Pons (tissue), 1 donor: Measurements from ENCODE around the gene B3GALT4.
A peak's percentile ranks its signal among the peaks of the same experiment; 100 is the strongest.

Experiments used
- DNase-seq: peaks from one replicate; pipeline ENCODE4 v3.0.0-alpha.2; 2016; ENCODE audit warnings: low spot score

B3GALT4 gene

DNA sequence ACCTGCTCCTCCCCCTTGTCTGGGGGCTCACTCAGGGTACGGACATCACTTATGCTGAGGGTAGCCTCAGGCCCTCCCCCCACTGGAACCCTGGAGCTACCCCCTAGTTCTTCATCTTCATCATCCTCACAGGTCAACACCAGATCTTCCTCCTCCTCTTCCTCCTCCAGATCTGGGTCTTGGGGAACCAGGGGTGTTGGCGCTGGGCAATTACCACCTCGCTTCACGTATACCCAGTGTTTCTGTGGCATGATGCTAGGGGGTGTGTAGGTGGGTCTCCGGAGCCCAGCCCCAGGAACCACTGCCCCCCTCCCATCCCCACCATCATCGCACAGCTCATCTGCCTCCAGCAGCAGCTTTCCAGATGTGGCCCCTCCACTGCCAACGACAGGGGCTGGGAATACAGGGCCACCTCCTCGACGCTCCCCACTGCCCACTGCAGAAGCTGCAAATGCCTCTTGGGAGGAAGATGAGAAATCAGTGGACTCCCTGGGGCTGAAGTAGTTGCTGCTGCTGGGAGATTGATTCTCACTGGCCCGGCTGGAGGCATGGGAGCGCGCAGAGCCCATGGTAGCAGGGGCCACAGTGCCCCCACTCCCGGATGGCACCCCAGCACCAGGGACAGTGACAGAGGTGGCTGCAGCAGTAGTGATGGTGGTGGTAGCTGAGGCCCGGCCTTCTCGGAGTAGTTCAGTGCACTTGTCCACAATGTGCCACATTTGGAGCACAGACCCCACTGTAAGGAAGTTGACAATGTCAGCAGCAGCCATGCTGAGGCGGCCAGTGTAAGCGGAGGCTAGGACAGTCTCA, 39.1 kb downstream of the B3GALT4 start:
- DNase-seq, result no peak

DNA sequence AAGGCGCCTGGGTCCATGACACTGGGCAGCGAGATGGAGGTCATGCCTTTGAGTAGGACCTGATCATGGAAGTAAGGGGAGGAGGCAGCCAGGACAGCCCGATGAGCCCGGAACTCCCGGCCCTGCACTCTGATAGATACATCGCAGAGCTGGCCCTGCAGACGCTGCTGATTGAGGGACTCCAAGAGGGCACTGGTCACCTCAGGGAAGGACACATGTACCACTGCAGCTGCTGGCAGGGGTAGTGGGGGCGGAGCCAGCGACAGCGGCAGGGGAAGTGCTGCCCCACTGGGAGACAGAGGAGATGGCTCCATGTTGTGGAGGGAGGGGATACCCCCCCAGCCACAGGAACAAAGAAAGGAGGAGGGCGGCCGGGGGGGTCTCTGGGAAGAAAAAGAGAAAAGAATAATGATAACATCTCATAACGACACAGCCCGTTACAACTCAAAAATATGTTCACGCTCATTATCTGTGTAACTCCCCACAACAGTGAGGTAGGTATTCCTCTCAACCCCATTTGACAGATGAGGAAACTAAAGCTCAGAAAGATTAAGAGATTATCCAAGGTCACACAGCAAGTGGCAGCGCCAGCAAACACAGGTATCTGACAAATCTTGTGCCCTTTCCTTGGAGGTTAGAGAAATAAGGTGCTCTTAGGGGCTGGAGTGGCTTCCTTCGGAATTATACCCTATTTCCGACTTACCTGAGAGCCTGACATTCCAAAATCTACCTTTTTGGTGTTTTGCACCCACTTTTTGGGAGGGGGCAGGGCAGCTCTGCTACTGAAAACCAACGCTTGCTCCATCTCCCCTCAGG, 39.9 kb downstream of the B3GALT4 start:
- DNase-seq, result peak; percentile 25

DNA sequence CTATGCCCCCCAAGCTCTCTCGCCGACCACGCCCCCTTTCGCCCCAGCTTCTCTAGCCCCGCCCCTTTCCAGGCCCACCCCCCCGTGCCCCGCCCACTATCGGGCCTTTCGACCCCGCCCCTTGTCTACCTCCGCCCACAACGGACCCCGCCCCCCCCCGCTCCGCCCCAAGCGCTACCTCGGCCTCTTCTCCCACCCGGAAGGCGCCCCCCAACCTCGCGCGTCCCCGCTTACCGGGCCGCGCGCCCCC, 40.4 kb downstream of the B3GALT4 start:
- DNase-seq, result no peak

DNA sequence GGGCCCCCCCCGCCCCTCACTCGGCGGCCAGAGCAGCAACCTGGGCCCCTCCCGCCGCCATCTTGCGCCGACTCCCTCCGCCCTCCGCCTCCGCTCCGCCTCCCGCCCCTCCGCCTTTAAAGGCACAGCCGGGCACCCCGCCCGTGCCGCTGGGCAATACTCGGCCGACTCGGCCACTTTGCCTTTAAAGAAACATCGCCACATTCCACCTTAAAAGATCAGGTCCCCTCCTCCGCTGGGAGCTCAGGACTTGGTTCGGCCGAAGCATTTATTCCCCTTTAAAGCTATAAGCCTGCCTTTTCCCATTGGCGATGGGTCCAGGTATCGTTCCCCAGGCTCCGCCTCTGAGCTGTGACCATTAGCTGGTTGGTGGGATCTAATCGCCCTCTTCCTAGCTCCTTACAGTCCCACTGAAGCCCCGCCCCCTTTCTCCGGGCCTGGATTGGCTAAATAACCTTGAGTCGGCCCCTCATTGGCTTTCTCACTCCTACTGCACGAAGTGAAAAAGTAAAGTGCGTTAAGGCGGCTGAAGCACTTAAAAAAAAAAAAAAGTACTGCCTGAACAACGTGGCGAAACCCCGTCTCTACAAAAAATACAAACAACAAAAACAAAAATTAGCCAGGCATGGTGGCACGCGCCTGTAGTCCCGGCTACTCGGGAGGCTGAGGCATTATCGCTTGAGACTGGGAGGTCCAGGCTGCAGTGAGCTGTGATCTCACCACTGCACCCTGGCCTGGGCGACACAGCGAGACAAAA, 40.9 kb downstream of the B3GALT4 start, which contains the start of gene ZBTB22:
Gene ZBTB22, minus strand, starts transcription at position 76 of the 757 bp plus-strand sequence. CDS start 828 bp downstream, outside the sequence.
- DNase-seq, result peak; percentile 99

DNA sequence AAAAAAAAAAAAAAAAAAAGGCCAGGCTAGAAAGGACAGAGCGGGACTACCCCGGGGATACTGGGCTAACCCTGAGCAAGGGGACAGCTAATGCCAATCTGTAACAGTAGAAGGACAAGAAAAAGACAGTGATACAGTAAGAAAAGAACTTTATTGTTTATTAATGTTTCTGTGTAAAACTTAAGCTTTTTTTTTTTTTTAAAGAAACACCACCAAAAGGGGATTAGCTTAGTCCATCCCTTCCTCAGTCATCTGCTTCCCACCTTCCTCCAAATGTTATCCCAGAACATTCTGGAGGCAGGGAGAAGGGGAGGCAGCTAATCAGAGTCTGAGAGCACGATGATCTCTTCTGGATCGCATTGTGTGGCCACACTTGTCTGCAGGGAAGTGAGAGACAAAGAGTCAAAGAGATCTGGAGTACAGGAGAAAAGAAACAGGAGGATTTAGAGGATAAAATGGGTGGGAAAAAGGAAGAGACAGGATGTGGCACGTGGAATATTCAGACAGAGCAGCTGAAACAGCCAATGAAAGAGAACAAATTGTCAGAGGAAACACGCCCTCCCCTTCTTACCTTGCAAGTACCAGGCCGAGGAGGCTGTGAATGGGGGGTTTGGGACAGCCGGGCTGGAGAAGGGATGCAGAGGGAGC, 41.6 kb downstream of the B3GALT4 start:
- DNase-seq, result no peak

DNA sequence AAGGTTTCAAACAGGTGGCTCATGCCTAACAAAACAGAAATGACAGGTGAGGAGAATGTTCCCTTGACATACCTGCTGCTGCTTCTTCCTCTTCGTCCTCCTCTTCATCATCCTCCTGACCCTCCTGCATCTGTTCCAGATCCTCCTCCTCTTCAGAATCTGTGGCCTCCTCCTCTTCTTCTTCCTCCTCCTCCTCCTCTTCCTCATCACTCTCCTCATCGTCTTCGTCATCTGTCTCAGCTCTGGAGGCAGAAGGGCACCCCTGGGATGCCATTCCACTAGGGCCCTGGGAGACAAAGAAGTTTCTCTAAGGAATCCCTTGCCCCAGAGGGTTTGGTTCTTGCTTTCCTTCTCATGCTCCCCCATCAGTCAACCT, 43.0 kb downstream of the B3GALT4 start:
- no peak for DNase-seq

DNA sequence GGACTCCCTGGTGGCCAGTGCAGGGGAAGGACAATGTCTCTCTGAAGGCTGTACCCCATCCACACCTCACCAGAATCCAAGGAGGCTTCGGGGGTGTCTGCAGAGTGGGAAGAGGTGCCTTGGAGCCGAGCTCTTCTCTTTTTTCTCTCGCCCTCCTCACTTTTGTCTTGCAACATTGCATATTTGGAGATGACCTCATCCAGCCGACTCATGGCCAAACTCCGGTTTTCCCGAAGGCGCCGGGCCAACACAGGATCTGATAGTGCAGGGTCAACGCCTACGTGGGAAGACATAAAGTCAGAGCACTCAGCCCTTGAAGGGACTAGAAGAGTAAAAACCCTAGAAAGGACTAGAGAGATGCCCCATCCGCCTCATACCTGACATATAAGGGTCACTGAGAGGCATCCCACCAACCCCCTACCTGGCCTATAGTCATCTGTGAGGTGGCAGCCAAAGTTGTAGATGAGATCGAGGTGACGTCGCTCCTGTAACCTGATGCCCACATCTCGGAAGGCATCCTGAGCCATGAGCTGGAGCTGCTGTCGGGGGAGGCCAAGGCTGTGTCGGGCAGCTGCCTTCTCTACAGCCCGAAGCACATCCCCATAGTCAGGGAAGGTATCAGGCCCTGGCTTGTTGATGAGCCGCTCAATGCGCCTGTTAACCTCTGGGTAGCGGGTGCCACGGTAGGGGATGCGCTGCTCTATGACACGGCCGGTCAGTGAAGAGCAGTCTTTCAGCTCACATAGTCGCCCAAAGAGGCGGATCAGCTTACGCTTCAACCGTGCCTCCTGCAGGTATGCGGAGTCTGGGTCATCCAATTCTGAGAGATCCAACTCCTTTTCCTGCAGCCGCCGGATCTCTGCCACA, 43.6 kb downstream of the B3GALT4 start:
- DNase-seq, result no peak

DNA sequence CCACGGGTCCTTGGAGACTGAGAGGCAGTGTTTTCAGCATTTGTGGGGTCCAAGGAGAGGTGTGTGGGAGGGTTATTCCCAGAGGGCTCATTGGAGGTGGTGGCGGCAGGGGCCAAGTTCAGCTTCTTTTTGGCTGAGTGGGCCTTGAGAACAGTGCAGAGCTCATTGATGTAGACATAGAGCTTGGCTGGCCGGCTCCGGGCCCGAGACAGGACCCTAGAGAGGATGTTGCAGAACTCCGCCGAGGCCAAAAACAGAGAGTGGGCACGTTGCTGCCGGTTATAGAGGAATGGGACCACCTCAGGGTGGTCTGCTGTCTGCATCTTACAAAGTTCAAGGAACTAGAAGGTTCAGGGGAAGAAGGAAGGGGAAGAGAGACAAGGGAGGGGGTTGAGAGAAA, 44.3 kb downstream of the B3GALT4 start:
- no peak for DNase-seq

DNA sequence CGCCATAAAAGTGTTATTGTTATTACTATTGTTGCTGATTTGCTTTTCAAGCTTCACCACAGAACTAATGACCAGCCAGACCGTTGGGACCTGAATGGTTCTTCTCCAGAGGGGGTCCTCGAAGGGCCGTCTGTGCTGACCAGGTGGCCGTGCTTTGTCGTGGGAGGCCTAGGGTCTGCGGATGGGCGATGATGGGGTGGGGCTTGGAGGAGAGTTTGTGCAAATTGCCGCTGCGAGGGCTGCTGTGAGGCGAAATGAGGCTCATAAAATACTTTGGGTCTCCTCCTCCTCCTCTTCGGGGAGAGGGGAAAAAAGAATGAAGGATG, 46.7 kb downstream of the B3GALT4 start:
- no peak for DNase-seq

DNA sequence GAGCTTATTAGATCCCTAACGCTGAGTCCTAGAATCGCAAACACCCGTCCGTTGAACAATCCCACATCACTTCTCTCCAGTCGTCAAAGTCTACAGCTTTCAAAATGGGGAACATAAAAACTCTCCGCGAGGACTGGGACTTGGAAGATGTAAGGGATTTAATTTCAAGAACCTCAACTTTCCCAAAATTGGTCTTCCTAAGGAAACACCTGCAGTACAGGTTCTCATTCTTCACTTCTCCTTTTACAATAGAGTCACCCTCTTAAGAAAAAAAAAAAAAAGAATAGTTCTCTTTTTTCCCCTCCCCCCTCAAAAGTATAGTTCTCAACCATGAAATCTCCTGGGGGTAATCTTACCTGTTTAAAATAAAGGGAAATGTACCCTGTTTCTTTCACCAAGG, 47.2 kb downstream of the B3GALT4 start:
- no peak for DNase-seq
